Mucosa of stomach (tissue), 1 donor: Measurements from ENCODE around the gene ZFAND3.

Experiments used
- H3K27me3 ChIP-seq: one replicate; pipeline ENCODE4 v1.7.0; 2013; ENCODE audit warnings: mild to moderate bottlenecking, low read length; ENCODE audit not compliant: control insufficient read depth, insufficient read depth
- H3K36me3 ChIP-seq: one replicate; pipeline ENCODE4 v1.7.0; 2013; ENCODE audit warnings: low read length; ENCODE audit not compliant: control insufficient read depth, insufficient read depth
- H3K4me1 ChIP-seq: one replicate; pipeline ENCODE4 v1.7.0; 2013; ENCODE audit warnings: mild to moderate bottlenecking, low read length; ENCODE audit not compliant: control insufficient read depth, insufficient read depth
- H3K4me3 ChIP-seq: one replicate; pipeline ENCODE4 v1.7.0; 2013; ENCODE audit warnings: low read length
- H3K9ac ChIP-seq: one replicate; pipeline ENCODE4 v1.7.0; 2013; ENCODE audit warnings: mild to moderate bottlenecking, low read length, moderate library complexity
- H3K9me3 ChIP-seq: one replicate; pipeline ENCODE4 v1.7.0; 2013; ENCODE audit warnings: mild to moderate bottlenecking, low read length, moderate library complexity; ENCODE audit not compliant: control insufficient read depth
- donor health status: Pancreatic carcinoma.

Gene ZFAND3

DNA sequence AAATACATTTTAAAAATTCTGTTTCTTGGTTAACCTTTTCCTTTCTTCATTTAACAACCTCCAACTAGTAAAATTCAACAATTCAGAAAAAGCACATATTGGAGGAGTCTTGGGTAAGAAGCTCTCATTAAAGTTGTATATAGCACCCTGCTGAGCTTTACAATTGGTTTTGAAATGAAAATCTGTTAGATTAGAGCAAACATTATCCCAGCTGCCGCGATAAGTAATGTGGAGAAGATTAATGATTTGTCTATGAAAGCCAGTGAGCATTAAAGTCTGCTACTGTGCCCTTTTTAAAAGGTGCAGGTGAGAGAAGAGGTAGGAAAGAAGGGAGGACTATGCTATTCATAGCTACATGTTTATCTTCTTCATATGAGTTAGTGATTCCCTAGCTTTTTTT lies 201.5 kb downstream of the ZFAND3 start:
- no peak overlapping the region for H3K4me3 ChIP-seq
- H3K36me3 ChIP-seq: no peaks in the 10 kb centered on the region
- peaks cover 4% of the 10 kb centered on the region for H3K4me1 ChIP-seq
- H3K9me3 ChIP-seq: no peaks in the 10 kb centered on the region
- H3K27me3 ChIP-seq: no peaks in the 10 kb centered on the region
- no peak overlapping the region for H3K9ac ChIP-seq

DNA sequence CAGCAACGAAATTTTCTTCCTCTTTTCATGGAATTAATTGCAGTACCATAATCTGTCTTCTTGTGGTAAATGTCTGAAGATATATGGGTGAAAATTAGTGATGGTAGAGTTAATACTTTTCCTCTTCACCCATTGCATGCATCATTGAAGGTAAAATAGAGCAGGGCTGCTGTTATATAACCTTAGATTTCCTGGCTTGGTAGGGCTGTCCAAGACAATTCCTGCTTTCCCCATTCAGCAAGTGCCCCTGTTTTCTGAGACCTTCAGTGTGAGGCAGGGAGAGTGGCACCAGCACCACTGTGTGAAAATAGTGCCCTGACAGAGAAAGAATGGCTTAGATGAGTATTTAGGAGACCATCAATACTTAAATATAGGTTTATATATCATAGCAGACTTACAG lies 202.0 kb downstream of the ZFAND3 start:
- Histone ChIP-seq H3K27me3 (no peaks in the 10 kb centered on the region), H3K4me1 (peaks cover 4% of the 10 kb centered on the region), H3K4me3 (no peak overlapping the region)

DNA sequence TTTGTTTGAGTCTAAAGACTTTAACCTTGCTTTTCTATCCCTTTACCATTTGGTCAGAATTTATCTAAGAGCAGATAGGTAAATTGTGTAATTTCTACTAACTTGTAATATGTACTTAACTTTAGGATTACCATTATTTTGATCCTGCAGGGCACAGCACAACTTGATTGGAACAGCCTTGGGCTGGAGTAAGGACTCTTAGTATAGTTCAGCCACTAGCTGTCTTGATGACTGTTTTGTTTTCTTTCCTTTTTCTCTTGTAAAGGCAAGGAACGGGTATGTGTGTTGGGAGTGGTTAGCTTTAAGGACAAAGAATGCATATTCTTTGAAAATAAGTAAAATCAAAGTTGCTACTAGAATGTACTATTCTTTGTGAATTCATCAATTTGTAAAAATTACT lies 203.2 kb downstream of the ZFAND3 start:
- no peaks in the 10 kb centered on the region for H3K27me3 ChIP-seq
- no peaks in the 10 kb centered on the region for H3K9me3 ChIP-seq
- no peak overlapping the region for H3K9ac ChIP-seq
- H3K36me3 ChIP-seq: no peaks in the 10 kb centered on the region
- H3K4me3 ChIP-seq: no peak overlapping the region
- peaks cover 4% of the 10 kb centered on the region for H3K4me1 ChIP-seq

More for the DNA sequence above, 202.0 kb downstream of the ZFAND3 start:
- Histone ChIP-seq H3K36me3 (no peaks in the 10 kb centered on the region), H3K9ac (no peak overlapping the region), H3K9me3 (no peaks in the 10 kb centered on the region)

GRCh38 chr6:38024908-38025307 lies 205.4 kb downstream of the ZFAND3 start:
- Histone ChIP-seq H3K4me1 (peaks cover 4% of the 10 kb centered on the region), H3K9me3 (no peaks in the 10 kb centered on the region), H3K27me3 (no peaks in the 10 kb centered on the region), H3K4me3 (no peak overlapping the region), H3K36me3 (no peaks in the 10 kb centered on the region), H3K9ac (no peak overlapping the region)

GRCh38 chr6:38025451-38025850 lies 205.9 kb downstream of the ZFAND3 start:
- H3K4me1 ChIP-seq: peaks cover 3% of the 10 kb centered on the region
- no peaks in the 10 kb centered on the region for H3K9me3 ChIP-seq
- H3K4me3 ChIP-seq: no peak overlapping the region
- no peaks in the 10 kb centered on the region for H3K27me3 ChIP-seq
- no peaks in the 10 kb centered on the region for H3K36me3 ChIP-seq
- no peak overlapping the region for H3K9ac ChIP-seq

GRCh38 chr6:38027685-38028373 lies 208.3 kb downstream of the ZFAND3 start:
- H3K4me1 ChIP-seq: no peaks in the 10 kb centered on the region
- no peaks in the 10 kb centered on the region for H3K9me3 ChIP-seq
- no peak overlapping the region for H3K4me3 ChIP-seq
- H3K27me3 ChIP-seq: no peaks in the 10 kb centered on the region
- no peak overlapping the region for H3K9ac ChIP-seq
- no peaks in the 10 kb centered on the region for H3K36me3 ChIP-seq

DNA sequence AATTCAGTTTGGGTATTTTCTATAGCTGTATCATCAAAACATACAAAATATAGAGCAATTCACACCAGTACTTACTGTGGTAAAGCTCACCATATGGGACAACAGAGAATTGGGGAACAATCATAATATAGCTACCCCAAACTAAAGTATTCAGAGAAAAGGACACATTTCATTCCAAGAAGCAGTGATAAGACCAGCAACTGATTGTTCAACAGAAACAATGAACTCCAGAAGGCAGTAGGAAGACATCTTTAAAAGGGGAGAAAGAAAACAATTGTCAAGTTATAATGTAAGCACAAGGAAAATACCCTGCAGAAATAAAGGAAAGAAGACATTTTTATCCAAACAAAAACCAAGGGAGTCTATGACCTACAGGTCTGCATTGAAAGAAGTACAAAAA lies 210.9 kb downstream of the ZFAND3 start:
- Histone ChIP-seq H3K9me3 (no peaks in the 10 kb centered on the region), H3K27me3 (no peaks in the 10 kb centered on the region), H3K4me1 (peaks cover 7% of the 10 kb centered on the region), H3K9ac (no peak overlapping the region), H3K4me3 (no peak overlapping the region), H3K36me3 (no peaks in the 10 kb centered on the region)

DNA sequence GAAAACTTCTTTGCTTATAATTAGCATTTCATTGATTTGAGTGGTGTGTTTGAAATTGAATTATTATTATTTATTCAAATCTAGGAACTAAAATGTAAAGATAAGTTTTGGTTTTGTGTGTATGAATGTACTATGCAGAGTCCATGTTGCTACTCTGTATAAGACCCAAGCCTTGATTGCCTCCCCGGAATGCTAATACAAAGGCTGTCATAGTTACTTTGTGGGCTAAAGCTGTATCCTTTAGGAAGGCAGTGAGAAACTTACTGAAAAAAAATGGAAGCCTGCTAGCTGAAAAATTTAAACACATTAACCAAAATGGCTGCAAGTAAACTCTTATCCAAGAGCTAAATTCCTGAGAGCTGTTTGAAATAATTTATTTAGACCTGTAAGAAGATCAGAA lies 213.3 kb downstream of the ZFAND3 start:
- H3K4me1 ChIP-seq: peaks cover 15% of the 10 kb centered on the region
- no peaks in the 10 kb centered on the region for H3K27me3 ChIP-seq
- H3K9me3 ChIP-seq: no peaks in the 10 kb centered on the region
- H3K36me3 ChIP-seq: no peaks in the 10 kb centered on the region
- H3K4me3 ChIP-seq: no peak overlapping the region
- no peak overlapping the region for H3K9ac ChIP-seq

DNA sequence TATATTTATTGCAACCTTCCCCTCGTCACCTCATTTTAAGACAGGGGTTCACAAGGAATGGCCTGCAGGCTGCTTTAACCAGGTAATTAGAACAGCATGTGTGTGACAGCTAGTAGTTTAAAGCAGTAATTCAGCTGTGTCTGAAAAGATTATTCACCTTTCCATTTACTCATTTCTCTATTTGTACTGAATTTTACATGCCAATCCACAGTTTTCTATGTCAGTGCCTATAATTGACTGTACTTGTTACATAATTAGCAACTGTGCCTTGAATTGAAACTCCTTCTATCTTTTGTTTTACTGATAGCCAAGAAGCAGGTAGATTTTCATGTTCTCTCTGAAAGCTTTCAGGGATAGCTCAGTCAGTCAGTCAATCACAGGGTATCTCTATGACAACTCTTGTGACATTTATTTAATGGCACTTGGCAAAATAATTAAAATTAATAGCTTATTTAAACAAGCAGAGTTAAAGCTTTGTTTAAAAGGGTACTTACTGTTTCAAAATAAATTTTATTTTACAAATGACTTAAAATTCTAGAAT lies 214.0 kb downstream of the ZFAND3 start:
- no peaks in the 10 kb centered on the region for H3K9me3 ChIP-seq
- no peak overlapping the region for H3K4me3 ChIP-seq
- H3K9ac ChIP-seq: no peak overlapping the region
- no peaks in the 10 kb centered on the region for H3K36me3 ChIP-seq
- H3K27me3 ChIP-seq: no peaks in the 10 kb centered on the region
- H3K4me1 ChIP-seq: peaks cover 15% of the 10 kb centered on the region

GRCh38 chr6:38034274-38034914 lies 214.9 kb downstream of the ZFAND3 start:
- H3K4me3 ChIP-seq: no peak overlapping the region
- no peak overlapping the region for H3K9ac ChIP-seq
- no peaks in the 10 kb centered on the region for H3K9me3 ChIP-seq
- peaks cover 15% of the 10 kb centered on the region for H3K4me1 ChIP-seq
- no peaks in the 10 kb centered on the region for H3K36me3 ChIP-seq
- no peaks in the 10 kb centered on the region for H3K27me3 ChIP-seq

DNA sequence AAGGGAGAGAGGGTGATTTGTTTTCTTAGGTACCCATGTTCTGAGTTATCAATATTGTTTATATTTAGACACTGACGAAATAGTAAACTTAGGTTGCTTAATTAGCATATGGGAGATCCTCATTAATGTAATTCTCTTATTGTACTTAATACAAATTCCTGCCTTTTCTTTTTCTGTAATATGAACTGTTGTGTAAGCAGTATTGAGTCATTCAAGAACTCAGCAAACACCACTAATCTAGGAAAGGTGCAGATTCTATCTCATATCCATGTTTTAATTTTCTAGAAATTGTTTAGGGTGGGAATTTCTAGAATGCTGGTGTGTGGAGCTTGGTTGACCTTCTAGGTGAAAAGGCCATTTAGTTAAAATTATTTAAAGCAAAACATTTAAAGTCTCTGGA lies 216.0 kb downstream of the ZFAND3 start:
- H3K9ac ChIP-seq: no peak overlapping the region
- H3K36me3 ChIP-seq: no peaks in the 10 kb centered on the region
- no peaks in the 10 kb centered on the region for H3K9me3 ChIP-seq
- H3K27me3 ChIP-seq: no peaks in the 10 kb centered on the region
- H3K4me1 ChIP-seq: peaks cover 15% of the 10 kb centered on the region
- no peak overlapping the region for H3K4me3 ChIP-seq

- peaks cover 15% of the 10 kb centered on the region for H3K4me1 ChIP-seq
- no peak overlapping the region for H3K4me3 ChIP-seq
- H3K36me3 ChIP-seq: no peaks in the 10 kb centered on the region
- no peaks in the 10 kb centered on the region for H3K9me3 ChIP-seq
- no peaks in the 10 kb centered on the region for H3K27me3 ChIP-seq
- H3K9ac ChIP-seq: no peak overlapping the region
Measured at GRCh38 chr6:38039502-38039901, 220.0 kb downstream of the ZFAND3 start.
